GM18502 (cell line): ENCODE measurements around the gene ST3GAL6.
A peak's percentile ranks its signal among the peaks of the same experiment; 100 is the strongest.

ENCODE experiments used
- ATAC-seq: cut with Tn5 transposase; IDR thresholded peaks from one replicate; pipeline ENCODE4 v1.9.1; 2021; ENCODE audit warnings: mild to moderate bottlenecking; ENCODE audit not compliant: unreplicated experiment, poor library complexity

The ST3GAL6 gene

GRCh38 chr3:98737301-98737700 lies 25.8 kb upstream of the ST3GAL6 start:
- ATAC-seq = no peak

DNA sequence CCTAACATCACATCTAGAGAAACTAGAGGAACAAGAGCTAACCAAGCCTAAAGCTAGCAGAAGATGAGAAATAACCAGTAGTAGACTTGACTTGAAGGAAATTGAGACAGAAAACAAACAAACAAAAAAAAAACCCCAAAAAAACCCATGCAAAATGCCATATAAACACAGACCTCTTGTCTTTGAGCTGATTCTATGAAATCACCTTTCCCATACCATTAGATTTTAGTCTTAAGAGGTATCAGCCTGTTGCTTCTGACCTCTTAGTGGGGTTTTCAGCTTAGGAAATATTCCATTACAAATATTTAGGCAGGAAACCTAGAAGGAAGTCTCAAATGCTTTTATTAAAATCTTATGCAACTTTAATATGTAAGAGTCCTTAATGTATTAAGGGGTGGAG lies 23.9 kb upstream of the ST3GAL6 start:
- no peak for ATAC-seq

- ATAC-seq = no peak
These were observed 22.8 kb upstream of the ST3GAL6 start for GRCh38 chr3:98740324-98740723.

GRCh38 chr3:98741121-98741716 lies 21.9 kb upstream of the ST3GAL6 start:
- no peak for ATAC-seq

DNA sequence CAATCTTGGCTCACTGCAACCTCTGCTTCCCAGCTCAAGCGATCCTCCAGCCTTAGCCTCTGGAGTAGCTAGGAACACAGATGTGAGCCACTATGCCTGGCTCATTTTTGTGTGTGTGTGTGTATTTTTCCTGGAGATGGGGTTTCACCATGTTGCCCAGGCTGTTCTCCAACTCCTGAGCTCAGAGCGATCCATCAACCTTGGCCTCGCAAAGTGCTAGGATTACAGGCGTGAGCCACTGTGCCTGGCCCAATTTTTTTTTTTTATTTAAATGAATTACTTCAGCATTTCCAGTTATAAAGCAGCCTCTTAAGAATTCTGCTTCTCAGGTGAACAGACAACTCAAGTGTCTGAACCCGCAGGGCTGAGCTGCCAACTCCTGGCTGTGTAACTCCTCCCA lies 20.1 kb upstream of the ST3GAL6 start:
- ATAC-seq = no peak

- ATAC-seq = no peak
These were observed 18.9 kb upstream of the ST3GAL6 start for GRCh38 chr3:98744283-98744682.

- peak; percentile 15 for ATAC-seq
These were observed 17.4 kb upstream of the ST3GAL6 start for GRCh38 chr3:98745718-98746117.

- ATAC-seq = no peak
These were observed 17.0 kb upstream of the ST3GAL6 start for GRCh38 chr3:98746122-98746521.

DNA sequence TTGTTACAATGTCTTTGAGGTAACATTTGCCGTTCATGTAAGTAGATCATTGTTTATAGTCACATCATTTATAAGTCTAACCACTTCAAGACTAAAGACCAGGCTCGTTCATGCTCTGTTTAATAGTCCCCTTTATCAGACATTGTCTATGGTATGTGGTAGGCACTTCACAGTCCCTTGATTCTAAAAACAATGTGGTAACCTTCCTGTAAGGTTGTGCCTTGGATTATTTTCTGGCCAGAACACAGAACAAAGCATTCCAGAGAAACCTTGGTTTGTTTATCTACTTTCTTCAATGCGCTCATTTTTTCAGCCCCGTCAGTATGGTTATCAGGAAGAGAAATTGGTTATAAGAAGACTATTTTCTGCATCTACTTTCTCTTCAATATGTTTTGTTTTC lies 16.3 kb upstream of the ST3GAL6 start:
- ATAC-seq = no peak

DNA sequence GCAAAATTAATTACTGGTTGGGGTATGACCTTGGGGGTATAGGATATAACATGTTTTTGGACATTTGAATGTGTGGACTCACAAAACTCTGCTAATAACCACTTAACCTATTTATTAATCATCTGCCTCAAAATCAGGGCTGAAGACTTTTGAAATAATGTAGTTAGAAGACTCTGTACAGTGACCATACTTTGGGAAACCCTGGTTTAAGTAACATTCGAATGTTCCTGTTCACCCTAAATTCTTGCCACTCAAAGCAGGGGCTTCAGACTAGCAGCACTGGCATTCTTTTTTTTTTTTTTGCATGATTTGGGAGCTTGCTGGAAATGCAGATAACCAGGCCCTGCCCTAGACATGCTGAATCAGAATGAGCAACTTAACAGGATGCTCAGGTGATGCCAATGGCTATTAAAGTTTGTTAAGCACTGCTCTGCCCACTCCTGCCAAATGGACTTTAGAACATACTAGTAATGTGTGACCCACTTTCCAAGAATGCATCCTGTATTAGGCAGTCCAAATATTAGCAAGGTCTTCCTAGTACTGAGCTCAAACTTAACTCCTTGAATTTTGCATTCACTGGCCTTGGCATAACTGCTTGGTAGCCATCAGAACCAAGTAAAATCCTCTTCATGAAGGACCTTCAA lies 12.7 kb upstream of the ST3GAL6 start:
- ATAC-seq = no peak

DNA sequence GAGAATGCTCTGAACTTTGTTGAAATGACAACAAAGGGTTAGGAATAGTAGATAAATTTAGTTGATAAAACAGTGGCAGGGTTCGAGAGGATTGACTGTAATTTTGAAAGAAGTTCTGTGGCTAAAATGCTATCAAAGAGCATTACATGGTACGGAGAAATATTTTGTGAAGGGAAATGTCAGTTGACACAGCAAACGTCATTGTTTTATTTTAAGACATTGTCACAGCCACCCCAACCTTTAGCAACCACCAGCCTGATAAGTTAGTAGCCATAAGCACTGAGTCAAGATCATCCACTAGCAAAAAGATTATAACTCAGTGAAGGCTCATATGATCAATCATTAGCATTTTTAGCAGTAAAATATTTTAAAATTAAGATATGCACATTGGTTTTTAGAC lies 8.7 kb upstream of the ST3GAL6 start:
- ATAC-seq = no peak

- no peak for ATAC-seq
These were observed 7.5 kb upstream of the ST3GAL6 start for GRCh38 chr3:98755601-98756000.

DNA sequence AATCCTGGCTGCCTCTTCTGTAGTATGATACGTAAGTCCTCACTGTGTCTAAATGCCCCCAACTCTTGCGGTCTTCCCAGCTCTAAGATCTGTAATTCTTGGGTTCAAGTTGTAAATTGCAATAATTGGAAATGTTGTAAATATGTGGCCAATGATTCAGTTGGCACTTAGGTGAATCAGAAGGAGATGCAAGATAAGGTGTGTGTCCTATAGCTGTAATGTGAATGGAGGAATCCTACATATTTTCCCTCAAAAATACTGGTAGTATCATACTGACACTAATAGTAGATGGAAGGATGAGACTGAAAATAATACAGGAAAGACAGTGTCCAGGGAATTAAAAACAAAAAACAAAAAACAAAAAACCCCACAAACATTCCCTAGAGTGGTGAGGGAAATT lies 3.5 kb upstream of the ST3GAL6 start:
- ATAC-seq = no peak

DNA sequence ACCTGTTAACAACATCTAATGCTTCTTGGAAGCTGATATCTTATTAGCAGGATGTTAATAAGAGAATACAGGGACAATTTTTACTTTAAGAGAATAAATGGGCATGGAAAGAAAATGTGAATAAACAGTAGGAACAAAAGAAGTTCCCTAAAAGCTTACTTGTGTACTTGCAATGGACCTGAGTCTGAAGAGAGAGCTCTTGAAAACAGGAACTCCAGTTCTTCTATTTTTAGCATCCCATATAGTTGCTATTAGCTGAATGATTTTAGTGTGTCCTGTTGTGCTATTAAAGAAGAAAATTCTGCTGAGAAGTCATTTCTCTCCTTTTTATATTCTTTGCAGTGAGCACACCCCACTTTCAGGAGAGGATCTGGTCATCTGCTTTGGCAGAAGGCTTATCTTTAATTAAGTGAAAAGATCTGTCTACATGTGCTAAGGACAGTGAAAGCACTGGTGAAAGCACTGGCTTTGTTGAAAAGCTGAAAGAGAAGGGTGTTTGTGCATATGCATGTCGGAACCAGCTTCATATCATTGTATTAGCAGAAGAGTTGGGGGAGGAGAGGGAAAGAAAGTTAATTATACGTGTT lies 1.4 kb upstream of the ST3GAL6 start:
- no peak for ATAC-seq

DNA sequence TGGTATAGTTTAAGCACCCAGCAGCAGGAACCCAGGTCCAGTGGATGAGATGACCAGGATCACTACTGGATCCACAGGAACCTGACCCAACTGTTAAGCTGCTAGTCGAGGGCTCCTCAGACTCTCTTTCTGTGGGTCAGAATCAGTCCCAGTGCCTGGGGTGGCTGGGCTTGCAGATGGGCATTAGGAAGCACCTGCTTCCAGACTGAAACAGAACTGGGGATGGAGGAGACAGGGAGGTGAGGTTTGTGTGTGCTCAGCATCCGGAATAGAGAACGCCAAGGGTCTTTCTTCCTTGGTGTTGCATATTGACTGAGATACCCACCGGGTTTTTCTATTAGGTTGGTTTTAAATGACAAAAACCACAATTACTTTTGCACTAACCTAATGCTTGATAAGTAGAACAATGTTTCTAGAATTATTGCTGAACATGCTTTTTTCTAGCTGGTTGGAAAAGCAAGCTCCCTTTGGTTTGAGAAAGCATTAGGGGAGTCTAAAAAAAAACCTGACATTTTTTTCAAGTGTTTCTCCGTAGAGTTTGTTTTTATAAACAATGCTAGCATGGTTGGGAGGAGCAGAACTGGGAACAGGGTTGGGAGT lies 779 bp downstream of the ST3GAL6 start:
- ATAC-seq = no peak

GRCh38 chr3:98764472-98764884 lies 1.3 kb downstream of the ST3GAL6 start:
- no peak for ATAC-seq

- no peak for ATAC-seq
These were observed 2.6 kb downstream of the ST3GAL6 start for GRCh38 chr3:98765721-98766120.

DNA sequence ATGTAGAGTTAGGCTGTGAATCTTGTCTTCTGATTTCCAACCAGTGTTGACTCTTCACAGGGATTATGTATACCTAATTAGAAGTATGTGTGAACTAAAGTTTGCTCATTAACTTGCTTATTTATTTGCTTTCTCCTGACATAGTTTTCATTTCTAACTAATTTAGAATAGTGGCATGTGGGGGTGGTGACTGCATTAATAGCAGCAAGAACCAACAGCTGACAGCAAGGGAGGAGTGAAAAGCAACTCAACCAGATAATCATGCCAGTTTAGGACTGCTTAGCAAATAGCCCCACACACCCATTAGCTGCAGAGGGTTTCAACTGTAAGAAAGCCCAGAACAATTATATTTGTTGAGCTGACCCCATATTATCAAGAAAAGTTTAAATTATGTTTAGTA lies 3.8 kb downstream of the ST3GAL6 start:
- ATAC-seq = no peak

- no peak for ATAC-seq
These were observed 5.8 kb downstream of the ST3GAL6 start for GRCh38 chr3:98768961-98769360.

DNA sequence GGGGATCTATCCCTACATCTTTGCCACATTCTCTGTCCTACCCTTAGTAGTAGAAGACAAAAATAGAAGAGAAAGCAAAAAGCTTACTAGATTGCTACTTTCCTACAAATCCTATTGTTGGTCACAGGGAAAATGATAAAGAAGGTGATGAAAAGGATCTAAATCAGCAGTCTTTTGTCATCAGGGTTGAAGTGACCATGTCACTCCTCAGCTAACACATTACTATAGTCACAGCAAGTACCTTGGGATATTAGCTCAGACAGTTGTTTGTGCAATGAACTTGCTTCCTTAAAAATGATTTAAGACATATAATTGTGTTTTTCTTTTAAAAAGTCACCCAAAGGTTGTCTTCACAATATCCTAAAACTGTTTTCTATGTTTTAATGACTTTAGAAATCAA lies 6.3 kb downstream of the ST3GAL6 start:
- ATAC-seq = no peak

DNA sequence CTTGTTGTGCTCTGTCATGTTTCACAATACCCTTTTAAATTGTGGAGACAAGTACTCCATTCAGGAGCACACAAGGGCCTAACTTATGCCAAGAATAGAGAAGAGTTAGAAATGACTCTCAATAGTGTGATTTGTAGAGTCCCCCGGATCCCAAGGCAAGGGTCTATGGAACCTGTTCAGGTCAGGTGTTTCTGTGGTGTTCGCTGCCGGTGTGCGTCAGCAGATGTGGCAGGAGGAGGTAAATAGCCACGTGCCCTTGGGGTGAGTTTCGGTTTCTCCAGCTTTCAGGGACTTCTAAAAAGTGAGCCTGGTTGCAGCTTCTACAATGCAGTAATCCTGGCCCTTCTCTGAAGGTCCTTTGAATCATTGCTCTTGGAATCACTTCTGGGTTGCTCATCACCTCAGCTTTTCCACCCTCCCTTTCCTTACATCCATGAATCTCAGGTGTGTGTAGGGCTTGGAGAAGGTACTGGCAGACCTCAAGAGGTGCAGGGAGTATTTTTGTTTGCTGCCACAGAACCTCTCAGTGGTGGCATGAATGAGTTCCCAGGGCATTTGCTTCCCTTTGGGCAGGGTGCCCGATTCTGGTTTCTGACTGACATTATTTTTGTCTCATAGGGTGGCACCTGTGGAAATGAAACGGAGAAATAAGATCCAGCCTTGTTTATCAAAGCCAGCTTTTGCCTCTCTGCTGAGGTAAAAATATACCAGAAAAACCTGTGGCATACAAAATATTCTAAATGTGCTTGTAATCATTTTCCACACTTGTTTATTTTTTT lies 7.3 kb downstream of the ST3GAL6 start:
- peak; percentile 75 for ATAC-seq
